ENCODE results near the gene EEF1G. TPM values are rescaled to one million over a fixed set of nuclear protein-coding genes. Genes with fewer than 3 reads are reported as not detected.
"Not testable (repeated sequence)": the region's sequence is repeated elsewhere in the genome, so short reads cannot be mapped to it uniquely, and the experiment has no call there.

The EEF1G gene
- total RNA-seq, 1 experiment from 2014 or later, result 1,815 TPM

GRCh38 chr11:62621567-62622470 is 48.1 kb upstream of the EEF1G start, which contains the start of gene B3GAT3:
TSS of gene B3GAT3 (minus strand) at chr11:62621986. CDS start at chr11:62621947, 39 bp downstream.
- H3K9me3 ChIP-seq (ENCODE audit: low read length), result no peaks in the 10 kb centered on the region
- ChIA-PET CTCF (interaction anchor here (0.5 to 2.0 kb wide), 4 partner anchors 10 to 149 kb away, joined by 3 to 6 read pairs (median 6); partner anchors contain the start of genes C11orf98, CSKMT and TAF6L), POLR2A (ENCODE audit: unreplicated experiment) (interaction anchor here (0.6 to 1.2 kb wide), 6 partner anchors 16 to 698 kb away, joined by 3 to 20 read pairs (median 5); partner anchors contain the start of genes EEF1G, INTS5 and TUT1)
- H3K4me3 ChIP-seq (ENCODE audit: low read length), result peak within 1 kb of the TSS; percentile 88
- H3K79me2 ChIP-seq (ENCODE audit: low read length), result peaks cover 24% of the 10 kb centered on the region
- peak; percentile 95 for ATAC-seq
- H3K36me3 ChIP-seq (ENCODE audit: low read depth, low read length), result peaks cover 21% of the 10 kb centered on the region
- H3K27ac ChIP-seq (ENCODE audit: low read length), result peak within 1 kb of the TSS; percentile 79
- no peak for TF ChIP-seq EZH2phosphoT487 (IDR thresholded peaks at IDR 0.05; ENCODE audit: borderline replicate concordance, low read length)
- no peak for TF ChIP-seq CTCF (conservative IDR thresholded peaks at IDR 0.05; ENCODE audit: low read depth, low read length)
- TF ChIP-seq EZH2 (IDR thresholded peaks at IDR 0.05; ENCODE audit: low read length, unreplicated experiment), result no peak
- peak; percentile 99 for DNase-seq
- BruUV-seq (replicated peaks), result no TSS peak
- peaks cover 13% of the 10 kb centered on the region for H3F3A ChIP-seq (ENCODE audit: low read length, unreplicated experiment)
- H3K27me3 ChIP-seq (ENCODE audit: low read length), result no peaks in the 10 kb centered on the region
- H4K20me1 ChIP-seq (ENCODE audit: low read length), result no peaks in the 10 kb centered on the region
- intact Hi-C loops (cut with micrococcal nuclease), result loop anchor here (2.0 kb wide), 1 partner anchor 31 kb away; the partner anchor contains the start of gene INTS5
- peak within 1 kb of the TSS; percentile 84 for H3K4me2 ChIP-seq (ENCODE audit: low read length)
- H3K4me1 ChIP-seq (ENCODE audit: insufficient read depth, low read length), result peaks cover 21% of the 10 kb centered on the region
- no peaks in the 10 kb centered on the region for H3K9me2 ChIP-seq (replicated peaks; ENCODE audit: low read length)
- peak within 1 kb of the TSS; percentile 85 for H3K9ac ChIP-seq (ENCODE audit: low read length)
- H2AFZ ChIP-seq (ENCODE audit: low read length), result peak within 1 kb of the TSS; percentile 74

- BruUV-seq (replicated peaks), result TSS peak; percentile 25
- TF ChIP-seq CTCF (conservative IDR thresholded peaks at IDR 0.05; ENCODE audit: low read depth, low read length) (no peak), EZH2 (IDR thresholded peaks at IDR 0.05; ENCODE audit: low read length, unreplicated experiment) (no peak), EZH2phosphoT487 (IDR thresholded peaks at IDR 0.05; ENCODE audit: borderline replicate concordance, low read length) (no peak)
- no peak for DNase-seq
- peaks cover 21% of the 10 kb centered on the region for H3K4me1 ChIP-seq (ENCODE audit: insufficient read depth, low read length)
- H3K9me2 ChIP-seq (replicated peaks; ENCODE audit: low read length), result no peaks in the 10 kb centered on the region
- H3K79me2 ChIP-seq (ENCODE audit: low read length), result peaks cover 24% of the 10 kb centered on the region
- peaks cover 13% of the 10 kb centered on the region for H3F3A ChIP-seq (ENCODE audit: low read length, unreplicated experiment)
- ATAC-seq, result no peak
- H3K4me3 ChIP-seq (ENCODE audit: low read length), result peak overlapping the region; percentile 88
- ChIA-PET POLR2A (ENCODE audit: unreplicated experiment) (interaction anchor here (0.6 to 1.2 kb wide), 3 partner anchors 17 to 85 kb away, joined by 3 to 9 read pairs (median 5); partner anchors contain the start of gene INTS5), CTCF (interaction anchor here (1.3 to 2.0 kb wide), 2 partner anchors 9 to 44 kb away, joined by 3 to 5 read pairs; partner anchors contain the start of genes C11orf98 and CSKMT)
- H3K27ac ChIP-seq (ENCODE audit: low read length), result peak overlapping the region; percentile 79
- H3K9ac ChIP-seq (ENCODE audit: low read length), result peak overlapping the region; percentile 85
- no peaks in the 10 kb centered on the region for H4K20me1 ChIP-seq (ENCODE audit: low read length)
- H3K4me2 ChIP-seq (ENCODE audit: low read length), result peak overlapping the region; percentile 84
- H3K36me3 ChIP-seq (ENCODE audit: low read depth, low read length), result peaks cover 14% of the 10 kb centered on the region; the same call in 1 of the 2 replicates
- peak overlapping the region; percentile 74 for H2AFZ ChIP-seq (ENCODE audit: low read length)
- no peaks in the 10 kb centered on the region for H3K9me3 ChIP-seq (ENCODE audit: low read length)
- H3K27me3 ChIP-seq (ENCODE audit: low read length), result no peaks in the 10 kb centered on the region
- intact Hi-C loops (cut with micrococcal nuclease), result no loop called here
Measured at GRCh38 chr11:62621027-62621566, 47.4 kb upstream of the EEF1G start.

- H3K27me3 ChIP-seq (ENCODE audit: low read length); intact Hi-C loops (cut with micrococcal nuclease); BruUV-seq (replicated peaks); H3K9me3 ChIP-seq (ENCODE audit: low read length); H3K36me3 ChIP-seq (ENCODE audit: low read depth, low read length); H4K20me1 ChIP-seq (ENCODE audit: low read length); H3K9ac ChIP-seq (ENCODE audit: low read length); H3K4me2 ChIP-seq (ENCODE audit: low read length); CTCF ChIA-PET; H3K9me2 ChIP-seq (replicated peaks; ENCODE audit: low read length); H3K27ac ChIP-seq (ENCODE audit: low read length); DNase-seq; ATAC-seq; H2AFZ ChIP-seq (ENCODE audit: low read length); H3F3A ChIP-seq (ENCODE audit: low read length, unreplicated experiment); H3K4me3 ChIP-seq (ENCODE audit: low read length); POLR2A ChIA-PET (ENCODE audit: unreplicated experiment): not testable (repeated sequence)
- Histone ChIP-seq H3K79me2 (ENCODE audit: low read length) (peaks cover 24% of the 10 kb centered on the region), H3K4me1 (ENCODE audit: insufficient read depth, low read length) (peaks cover 35% of the 10 kb centered on the region)
Measured at GRCh38 chr11:62616957-62617356, 43.3 kb upstream of the EEF1G start.
